PFSK-1 (cell line): Measurements from ENCODE around the gene SLC39A3.

ENCODE experiments used
- FOXP2 ChIP-seq: optimal IDR thresholded peaks from 2 replicates; pipeline ENCODE3; 2011; ENCODE audit warnings: borderline replicate concordance, control low read depth, inconsistent platforms; ENCODE audit not compliant: insufficient read depth; ENCODE audit errors: extremely low read length, extremely low read depth
- POLR2AphosphoS5 ChIP-seq: IDR thresholded peaks from 2 replicates; pipeline ENCODE4 v1.6.1; 2012; ENCODE audit warnings: low read depth, mild to moderate bottlenecking, control low read depth, low read length, moderate library complexity
- SIN3A ChIP-seq: IDR thresholded peaks from 2 replicates; pipeline ENCODE4 v1.6.1; 2012; ENCODE audit warnings: mild to moderate bottlenecking, low read length, moderate library complexity, borderline replicate concordance; ENCODE audit not compliant: insufficient read depth
- TAF1 ChIP-seq: IDR thresholded peaks from 2 replicates; pipeline ENCODE4 v1.6.1; 2012; ENCODE audit warnings: low read length, control low read depth, borderline replicate concordance; ENCODE audit not compliant: insufficient read depth
- TF ChIP-seq, protein P1 (sequence below), 2 experiments: IDR thresholded peaks; 2 replicates each; pipeline versions ENCODE4 v1.6.1 to v1.8.0; 2011 to 2012; ENCODE audit warnings: low read depth in 2 of 2, low read length in 2 of 2, control low read depth in 1 of 2, inconsistent platforms in 1 of 2, mild to moderate bottlenecking in 1 of 2, moderate library complexity in 1 of 2; ENCODE audit not compliant: insufficient read depth in 1 of 2

Gene SLC39A3

DNA sequence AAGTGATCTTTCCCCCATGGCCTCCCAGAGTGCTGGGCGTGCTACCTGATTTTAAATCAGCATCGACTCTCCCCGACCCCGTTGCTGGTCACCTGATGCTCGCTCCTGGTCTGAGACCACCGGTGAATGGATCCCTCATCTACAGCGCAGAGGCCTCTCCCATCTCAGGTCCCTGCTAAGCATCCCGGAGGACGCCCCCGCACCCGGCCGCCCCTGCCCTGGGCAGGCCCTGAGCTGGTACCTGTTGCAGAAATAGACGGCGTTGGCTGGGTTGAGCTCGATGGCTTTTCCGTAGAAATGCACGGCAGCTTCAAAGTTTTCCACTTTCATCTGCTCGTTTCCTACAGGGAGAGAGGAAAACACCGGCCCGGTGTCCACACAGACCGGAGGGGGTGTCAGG, 25.1 kb upstream of the SLC39A3 start:
- TF ChIP-seq, protein P1, sequence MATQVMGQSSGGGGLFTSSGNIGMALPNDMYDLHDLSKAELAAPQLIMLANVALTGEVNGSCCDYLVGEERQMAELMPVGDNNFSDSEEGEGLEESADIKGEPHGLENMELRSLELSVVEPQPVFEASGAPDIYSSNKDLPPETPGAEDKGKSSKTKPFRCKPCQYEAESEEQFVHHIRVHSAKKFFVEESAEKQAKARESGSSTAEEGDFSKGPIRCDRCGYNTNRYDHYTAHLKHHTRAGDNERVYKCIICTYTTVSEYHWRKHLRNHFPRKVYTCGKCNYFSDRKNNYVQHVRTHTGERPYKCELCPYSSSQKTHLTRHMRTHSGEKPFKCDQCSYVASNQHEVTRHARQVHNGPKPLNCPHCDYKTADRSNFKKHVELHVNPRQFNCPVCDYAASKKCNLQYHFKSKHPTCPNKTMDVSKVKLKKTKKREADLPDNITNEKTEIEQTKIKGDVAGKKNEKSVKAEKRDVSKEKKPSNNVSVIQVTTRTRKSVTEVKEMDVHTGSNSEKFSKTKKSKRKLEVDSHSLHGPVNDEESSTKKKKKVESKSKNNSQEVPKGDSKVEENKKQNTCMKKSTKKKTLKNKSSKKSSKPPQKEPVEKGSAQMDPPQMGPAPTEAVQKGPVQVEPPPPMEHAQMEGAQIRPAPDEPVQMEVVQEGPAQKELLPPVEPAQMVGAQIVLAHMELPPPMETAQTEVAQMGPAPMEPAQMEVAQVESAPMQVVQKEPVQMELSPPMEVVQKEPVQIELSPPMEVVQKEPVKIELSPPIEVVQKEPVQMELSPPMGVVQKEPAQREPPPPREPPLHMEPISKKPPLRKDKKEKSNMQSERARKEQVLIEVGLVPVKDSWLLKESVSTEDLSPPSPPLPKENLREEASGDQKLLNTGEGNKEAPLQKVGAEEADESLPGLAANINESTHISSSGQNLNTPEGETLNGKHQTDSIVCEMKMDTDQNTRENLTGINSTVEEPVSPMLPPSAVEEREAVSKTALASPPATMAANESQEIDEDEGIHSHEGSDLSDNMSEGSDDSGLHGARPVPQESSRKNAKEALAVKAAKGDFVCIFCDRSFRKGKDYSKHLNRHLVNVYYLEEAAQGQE (IDR thresholded peaks at IDR 0.05; ENCODE audit: insufficient read depth in 1 of 2, low read depth in 2 of 2, low read length in 2 of 2) = no peak
- TF ChIP-seq TAF1 (no peak), SIN3A (no peak), POLR2AphosphoS5 (no peak), FOXP2 (no peak)

DNA sequence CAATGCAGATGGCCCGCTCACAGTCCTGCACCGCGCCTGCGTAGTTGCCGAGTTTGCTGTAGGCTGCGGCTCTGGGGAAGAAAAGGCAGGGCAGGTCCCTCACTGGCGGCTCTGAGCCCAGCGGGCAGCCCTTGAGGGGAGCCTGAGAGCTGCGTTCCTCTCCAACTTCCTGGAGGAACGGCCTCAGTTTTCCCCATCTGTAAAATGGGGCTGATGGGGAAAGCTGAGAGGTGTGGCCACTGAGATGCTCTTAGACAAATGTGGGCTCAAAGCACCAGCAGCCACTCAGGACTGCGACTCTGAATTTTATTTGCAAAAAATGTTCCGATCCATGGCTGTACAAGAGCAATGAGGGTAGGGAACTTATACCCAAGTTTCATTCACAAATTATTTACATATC, 23.9 kb upstream of the SLC39A3 start:
- TF ChIP-seq POLR2AphosphoS5 = no peak

DNA sequence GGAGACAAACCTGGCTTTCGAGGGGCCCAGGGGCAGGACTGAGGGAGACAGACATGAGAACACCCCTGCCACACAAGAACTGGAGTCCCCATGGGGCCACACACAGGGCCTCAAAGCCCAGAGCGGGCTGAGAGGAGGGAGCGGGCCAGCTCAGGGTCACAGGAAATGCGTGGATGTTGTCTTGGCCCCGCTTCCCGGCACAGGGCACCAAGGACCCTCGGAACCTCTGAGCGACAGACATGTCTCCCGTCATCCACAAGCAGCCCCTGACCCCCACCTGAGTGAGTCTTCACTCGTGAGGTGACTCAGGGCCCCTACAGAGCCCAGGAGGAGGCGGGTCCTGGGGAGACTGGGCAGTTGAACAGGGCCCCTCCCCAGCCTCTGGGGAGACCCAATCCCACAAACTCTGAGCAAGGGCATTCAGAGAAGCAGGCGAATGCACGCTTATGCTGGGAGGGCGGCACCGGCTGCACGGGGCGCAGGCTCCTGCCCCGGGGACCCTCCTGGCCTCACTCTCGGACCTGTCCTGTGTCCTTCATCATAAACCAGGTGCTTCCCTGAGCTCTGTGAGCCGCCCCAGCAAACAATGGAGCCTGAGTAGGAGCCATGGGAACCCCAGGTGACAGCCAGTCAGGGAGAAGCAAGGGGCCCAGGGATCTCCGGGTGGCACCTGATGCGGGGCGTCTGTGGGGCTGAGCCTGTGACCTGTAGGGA, 23.1 kb upstream of the SLC39A3 start:
- TF ChIP-seq, protein P1 (IDR thresholded peaks at IDR 0.05; ENCODE audit: insufficient read depth in 1 of 2, low read depth in 2 of 2, low read length in 2 of 2) = no peak
- no peak for TF ChIP-seq TAF1
- TF ChIP-seq POLR2AphosphoS5 = no peak

DNA sequence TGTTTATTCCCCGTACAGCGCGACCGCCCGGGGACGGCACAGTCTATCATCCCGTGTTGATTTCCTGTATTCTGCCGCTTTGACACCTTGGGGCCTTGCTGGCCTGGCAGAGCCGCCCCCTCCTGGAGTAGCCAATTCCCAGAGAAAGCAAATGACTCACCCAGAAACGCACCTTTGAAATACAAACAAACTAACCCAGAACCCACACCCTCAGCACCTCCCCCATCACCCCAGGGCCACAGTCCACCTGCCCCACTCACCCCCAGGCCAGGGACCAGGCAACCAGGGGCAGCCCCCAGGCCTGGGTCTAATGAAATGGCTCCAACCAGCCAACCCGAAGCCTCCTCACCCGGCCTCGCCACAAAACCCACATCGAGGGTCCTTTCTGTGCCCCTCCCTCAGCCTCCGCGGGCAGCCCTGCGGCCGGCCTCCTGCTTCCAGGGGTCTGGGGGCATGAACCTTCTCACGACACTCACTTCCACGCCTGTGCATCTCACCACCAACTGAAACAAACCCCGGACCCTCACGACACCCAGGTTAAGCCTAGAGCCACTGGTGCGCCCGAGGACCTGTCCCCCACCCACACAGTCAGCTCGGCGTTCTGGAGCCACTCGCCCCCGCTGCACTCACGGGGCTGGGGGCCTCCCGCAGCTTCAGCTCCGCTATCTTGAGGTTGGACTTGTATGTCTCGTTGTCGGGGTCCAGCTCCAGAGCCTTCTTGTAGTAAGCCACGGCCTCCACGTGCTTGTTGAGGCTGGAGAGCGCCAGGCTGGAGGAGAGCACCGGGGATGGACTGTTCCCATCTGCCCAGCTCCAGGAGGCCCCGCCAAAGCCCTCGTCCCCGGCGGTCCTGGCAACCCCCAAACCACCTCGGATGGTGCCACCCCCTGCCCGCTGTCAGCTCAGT, 22.3 kb upstream of the SLC39A3 start:
- TF ChIP-seq, protein P1 (IDR thresholded peaks at IDR 0.05; ENCODE audit: insufficient read depth in 1 of 2, low read depth in 2 of 2, low read length in 2 of 2) = no peak
- TF ChIP-seq SIN3A = no peak
- no peak for TF ChIP-seq FOXP2
- TF ChIP-seq TAF1 = no peak
- TF ChIP-seq POLR2AphosphoS5 = no peak

DNA sequence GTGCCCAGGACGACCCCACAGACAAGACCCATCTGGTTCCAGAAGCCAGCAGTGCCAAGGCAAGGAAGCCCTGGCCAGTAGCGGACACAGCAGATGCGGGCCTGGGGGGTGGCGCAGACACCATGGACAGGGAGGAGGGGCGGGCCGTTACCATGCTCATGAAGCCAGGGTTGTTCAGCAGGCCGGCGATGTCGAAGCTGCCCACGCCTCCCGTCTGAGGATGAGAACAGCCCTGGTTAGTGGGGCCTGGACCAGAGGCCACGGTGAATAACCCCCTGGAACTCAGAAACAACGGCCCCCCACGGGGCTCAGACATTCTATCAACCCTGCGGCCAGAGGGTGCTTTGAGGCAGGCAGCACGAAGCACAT, 21.5 kb upstream of the SLC39A3 start:
- TF ChIP-seq FOXP2 = no peak
- no peak for TF ChIP-seq TAF1
- TF ChIP-seq POLR2AphosphoS5 = no peak
- no peak for TF ChIP-seq SIN3A
- TF ChIP-seq, protein P1 (IDR thresholded peaks at IDR 0.05; ENCODE audit: insufficient read depth in 1 of 2, low read depth in 2 of 2, low read length in 2 of 2) = no peak
